CD4-positive, alpha-beta T cell (primary cell): ENCODE measurements around the gene ADIPOR2. TPM values are rescaled to one million over a fixed set of nuclear protein-coding genes. Genes with fewer than 3 reads are reported as not detected.

ENCODE experiments used
- ATAC-seq: fragments of 200-7000 bp; cut with Tn5 transposase; one replicate; pipeline ENCODE4 v1.10.0; 2022; ENCODE audit warnings: mild to moderate bottlenecking; ENCODE audit not compliant: poor library complexity
- CTCF ChIA-PET: fragments of 350-600 bp; sonication (Branson Sonifier 250); formaldehyde crosslinking; loops from one replicate; lab custom pipeline; 2021; ENCODE audit warnings: antibody characterized with exemption, inconsistent platforms; lab: Charles Lee
- POLR2A ChIA-PET: fragments of 350-600 bp; sonication (Branson Sonifier 250); formaldehyde crosslinking; loops from one replicate; lab custom pipeline; 2021; ENCODE audit warnings: antibody characterized with exemption, inconsistent platforms; lab: Charles Lee
- DNase-seq, 14 experiments: peaks; one replicate each; pipeline ENCODE4 v3.0.0-alpha.2; 2013 to 2020; ENCODE audit warnings: mixed read lengths in 2 of 14
- H3K27ac ChIP-seq, 2 donors: one replicate each; pipeline versions ENCODE4 v1.5.1 to v1.7.0; 2013; ENCODE audit warnings: low read length in 2 of 2, low read depth in 1 of 2, mild to moderate bottlenecking in 1 of 2
- H3K27me3 ChIP-seq, 2 experiments: 1 replicate in 1 of 2; 2 replicates in 1 of 2; pipeline versions ENCODE4 v1.6.1 to v1.7.0; 2013; ENCODE audit warnings: low read length in 2 of 2, control low read depth in 1 of 2, mild to moderate bottlenecking in 1 of 2, moderate library complexity in 1 of 2; ENCODE audit not compliant: insufficient read depth in 2 of 2, control insufficient read depth in 1 of 2
- H3K36me3 ChIP-seq: one replicate; pipeline ENCODE4 v1.6.1; 2013; ENCODE audit warnings: low read length, control low read depth; ENCODE audit not compliant: insufficient read depth
- H3K4me1 ChIP-seq: one replicate; pipeline ENCODE4 v1.6.1; 2013; ENCODE audit warnings: low read length, control low read depth; ENCODE audit not compliant: insufficient read depth
- H3K4me3 ChIP-seq: one replicate; pipeline ENCODE4 v1.5.1; 2013; ENCODE audit warnings: mild to moderate bottlenecking, low read length, moderate library complexity
- H3K9me3 ChIP-seq, 2 experiments: 1 replicate in 1 of 2; 2 replicates in 1 of 2; pipeline versions ENCODE4 v1.6.1 to v1.7.0; 2013; ENCODE audit warnings: low read length in 2 of 2, mild to moderate bottlenecking in 2 of 2, control low read depth in 1 of 2, moderate library complexity in 1 of 2; ENCODE audit not compliant: control insufficient read depth in 1 of 2, insufficient read depth in 1 of 2
- H3K27ac Mint-ChIP-seq: one replicate; pipeline ENCODE4 v1.8.0; 2020; ENCODE audit warnings: mixed read lengths
- H3K27me3 Mint-ChIP-seq: one replicate; pipeline ENCODE4 v1.8.0; 2021; ENCODE audit warnings: mixed read lengths
- H3K36me3 Mint-ChIP-seq: one replicate; pipeline ENCODE4 v1.8.0; 2021; ENCODE audit warnings: low read depth, mixed read lengths
- H3K4me1 Mint-ChIP-seq: one replicate; pipeline ENCODE4 v1.8.0; 2021; ENCODE audit warnings: low read depth, mixed read lengths
- H3K4me3 Mint-ChIP-seq: one replicate; pipeline ENCODE4 v1.8.0; 2020; ENCODE audit warnings: mild to moderate bottlenecking, mixed read lengths
- H3K9me3 Mint-ChIP-seq: one replicate; pipeline ENCODE4 v1.8.0; 2020; ENCODE audit warnings: mixed read lengths
- CTCF ChIP-seq: fragments of 200-600 bp; IDR thresholded peaks from one replicate; pipeline ENCODE4 v1.8.0; 2022; ENCODE audit warnings: antibody characterized with exemption, mild to moderate bottlenecking
- intact Hi-C, 2 experiments: fragments of 100-400 bp; cut with DNase I in 1 of 2; cut with micrococcal nuclease in 1 of 2; formaldehyde crosslinking; loops; one replicate each; pipeline versions ENCODE4 v1.15.1 to v1.9.0; 2023 to 2025; cut with DNase I, micrococcal nuclease
- total RNA-seq, 174 experiments: library from RNA in 2 of 174; stranded (reverse) in 2 of 174; gene quantifications; one replicate each; pipeline ENCODE4 v1.2.3 and lab custom pipeline; 2021 to 2026

The ADIPOR2 gene
- total RNA-seq, 2 experiments from 2014 or later, result 12.5 to 12.6 TPM

- no peaks in the 10 kb centered on the region for H3K36me3 ChIP-seq
- no peaks in the 10 kb centered on the region for H3K36me3 Mint-ChIP-seq
- H3K27ac ChIP-seq, result peak overlapping the region in 1 of 2 donors; percentile 8
- peaks cover under 1% of the 10 kb centered on the region for H3K9me3 Mint-ChIP-seq
- CTCF ChIA-PET, result interaction anchor here (1.0 kb wide), 2 partner anchors 122 kb away, joined by 3 read pairs; no protein-coding TSS in a partner anchor
- no peaks in the 10 kb centered on the region for H3K27me3 Mint-ChIP-seq
- ATAC-seq (no peak), DNase-seq (peak in 2 of 14 experiments; percentile 29 to 40)
- H3K4me1 ChIP-seq, result peaks cover 36% of the 10 kb centered on the region
- H3K4me3 Mint-ChIP-seq, result no peak overlapping the region
- peaks cover 46% of the 10 kb centered on the region for H3K4me1 Mint-ChIP-seq
- no peaks in the 10 kb centered on the region for H3K9me3 ChIP-seq
- POLR2A ChIA-PET, result no interaction called here
- peak overlapping the region; percentile 69 for H3K27ac Mint-ChIP-seq
- no peak for TF ChIP-seq CTCF
- H3K27me3 ChIP-seq, result no peaks in the 10 kb centered on the region
- no peak overlapping the region for H3K4me3 ChIP-seq
- intact Hi-C loops, result no loop called here
Measured at GRCh38 chr12:1668833-1669543, 21.9 kb upstream of the ADIPOR2 start.

GRCh38 chr12:1670358-1671268 is 20.3 kb upstream of the ADIPOR2 start:
- H3K4me3 Mint-ChIP-seq, result no peak overlapping the region
- intact Hi-C loops, result loop anchor here in 1 of 2 experiments (2.0 kb wide), 1 partner anchor 18 kb away; no protein-coding TSS in a partner anchor
- H3K27me3 Mint-ChIP-seq, result no peaks in the 10 kb centered on the region
- no peak for TF ChIP-seq CTCF
- ATAC-seq (no peak), DNase-seq (no peak)
- Histone ChIP-seq H3K4me1 (peaks cover 31% of the 10 kb centered on the region), H3K27me3 (no peaks in the 10 kb centered on the region), H3K36me3 (no peaks in the 10 kb centered on the region), H3K27ac (no peak overlapping the region), H3K9me3 (no peaks in the 10 kb centered on the region), H3K4me3 (no peak overlapping the region)
- ChIA-PET CTCF (interaction anchor here (2.4 kb wide), 1 partner anchor 18 kb away, joined by 14 read pairs; no protein-coding TSS in a partner anchor), POLR2A (interaction anchor here (0.7 to 1.1 kb wide), 3 partner anchors 11 to 245 kb away, joined by 3 read pairs; no protein-coding TSS in a partner anchor)
- no peak overlapping the region for H3K27ac Mint-ChIP-seq
- peaks cover 34% of the 10 kb centered on the region for H3K4me1 Mint-ChIP-seq
- H3K36me3 Mint-ChIP-seq, result no peaks in the 10 kb centered on the region
- no peaks in the 10 kb centered on the region for H3K9me3 Mint-ChIP-seq

- no peak overlapping the region for H3K4me3 Mint-ChIP-seq
- ATAC-seq (no peak), DNase-seq (no peak)
- Histone ChIP-seq H3K36me3 (no peaks in the 10 kb centered on the region), H3K4me1 (no peaks in the 10 kb centered on the region), H3K4me3 (no peak overlapping the region), H3K9me3 (no peaks in the 10 kb centered on the region), H3K27ac (no peak overlapping the region), H3K27me3 (no peaks in the 10 kb centered on the region)
- ChIA-PET CTCF (no interaction called here), POLR2A (no interaction called here)
- intact Hi-C loops, result no loop called here
- H3K27ac Mint-ChIP-seq, result no peak overlapping the region
- no peaks in the 10 kb centered on the region for H3K4me1 Mint-ChIP-seq
- TF ChIP-seq CTCF, result no peak
- H3K27me3 Mint-ChIP-seq, result no peaks in the 10 kb centered on the region
- H3K9me3 Mint-ChIP-seq, result no peaks in the 10 kb centered on the region
- H3K36me3 Mint-ChIP-seq, result no peaks in the 10 kb centered on the region
Measured at GRCh38 chr12:1676043-1676442, 14.8 kb upstream of the ADIPOR2 start.
